ENCODE data around the gene HYI. TPM values are rescaled to one million over a fixed set of nuclear protein-coding genes. Genes with fewer than 3 reads are reported as not detected.

HYI gene
- total RNA-seq, 1 donor from 2014 or later = 36.0 TPM

DNA sequence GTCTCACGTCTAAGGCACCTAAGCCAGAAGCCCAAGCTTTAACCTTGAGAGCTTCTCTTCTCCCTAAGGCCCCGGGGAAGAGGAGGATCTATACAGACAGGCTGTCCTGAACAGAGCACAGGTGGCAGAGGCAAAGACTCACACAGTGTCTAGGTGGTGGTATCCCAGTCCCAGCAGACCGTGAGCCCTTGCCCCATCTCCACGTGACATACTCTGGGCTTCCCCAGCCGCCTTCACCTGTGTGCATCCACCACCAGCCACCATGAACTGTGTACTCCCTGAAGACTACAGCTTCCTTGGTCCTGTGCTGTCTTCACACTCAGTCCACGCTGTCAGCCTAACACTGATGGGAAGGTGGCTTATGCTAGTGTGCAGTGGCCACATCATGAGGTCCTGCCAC, 32.3 kb downstream of the HYI start:
- Mint-ChIP-seq H3K36me3 (peaks cover 10% of the 10 kb centered on the region), H3K27me3 (no peaks in the 10 kb centered on the region), H3K4me3 (no peak overlapping the region), H3K9me3 (no peaks in the 10 kb centered on the region), H3K4me1 (ENCODE audit: unreplicated experiment) (no peaks in the 10 kb centered on the region), H3K27ac (no peak overlapping the region)
- no peak for DNase-seq (ENCODE audit: extremely low spot score, unreplicated experiment)
- TF ChIP-seq, protein P1, sequence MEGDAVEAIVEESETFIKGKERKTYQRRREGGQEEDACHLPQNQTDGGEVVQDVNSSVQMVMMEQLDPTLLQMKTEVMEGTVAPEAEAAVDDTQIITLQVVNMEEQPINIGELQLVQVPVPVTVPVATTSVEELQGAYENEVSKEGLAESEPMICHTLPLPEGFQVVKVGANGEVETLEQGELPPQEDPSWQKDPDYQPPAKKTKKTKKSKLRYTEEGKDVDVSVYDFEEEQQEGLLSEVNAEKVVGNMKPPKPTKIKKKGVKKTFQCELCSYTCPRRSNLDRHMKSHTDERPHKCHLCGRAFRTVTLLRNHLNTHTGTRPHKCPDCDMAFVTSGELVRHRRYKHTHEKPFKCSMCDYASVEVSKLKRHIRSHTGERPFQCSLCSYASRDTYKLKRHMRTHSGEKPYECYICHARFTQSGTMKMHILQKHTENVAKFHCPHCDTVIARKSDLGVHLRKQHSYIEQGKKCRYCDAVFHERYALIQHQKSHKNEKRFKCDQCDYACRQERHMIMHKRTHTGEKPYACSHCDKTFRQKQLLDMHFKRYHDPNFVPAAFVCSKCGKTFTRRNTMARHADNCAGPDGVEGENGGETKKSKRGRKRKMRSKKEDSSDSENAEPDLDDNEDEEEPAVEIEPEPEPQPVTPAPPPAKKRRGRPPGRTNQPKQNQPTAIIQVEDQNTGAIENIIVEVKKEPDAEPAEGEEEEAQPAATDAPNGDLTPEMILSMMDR (conservative IDR thresholded peaks at IDR 0.05) = no peak

DNA sequence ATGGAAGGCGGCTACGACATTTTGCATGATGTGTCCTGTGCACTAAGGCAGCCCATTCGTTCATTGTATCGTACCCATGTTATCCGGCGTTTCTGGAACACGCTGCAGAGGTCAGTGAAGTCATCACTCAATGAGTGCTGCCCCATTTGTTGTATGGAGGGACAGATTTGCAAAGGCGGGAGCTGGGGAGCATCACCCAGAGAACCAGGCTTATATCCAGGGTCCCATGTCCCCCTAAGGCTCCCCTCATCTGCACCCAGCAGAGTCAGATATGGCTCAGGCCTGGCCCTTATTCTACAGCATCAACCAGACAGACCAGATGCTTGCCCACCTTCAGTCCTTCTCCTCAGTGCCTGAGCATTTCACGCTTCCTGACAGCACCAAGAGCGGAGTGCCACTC, 32.9 kb downstream of the HYI start:
- no peak for DNase-seq (ENCODE audit: extremely low spot score, unreplicated experiment)
- peaks cover 10% of the 10 kb centered on the region for H3K36me3 Mint-ChIP-seq
- no peaks in the 10 kb centered on the region for H3K9me3 Mint-ChIP-seq
- H3K27ac Mint-ChIP-seq = no peak overlapping the region
- TF ChIP-seq, protein P1 (conservative IDR thresholded peaks at IDR 0.05) = no peak
- H3K4me3 Mint-ChIP-seq = no peak overlapping the region
- H3K4me1 Mint-ChIP-seq (ENCODE audit: unreplicated experiment) = no peaks in the 10 kb centered on the region
- H3K27me3 Mint-ChIP-seq = no peaks in the 10 kb centered on the region

DNA sequence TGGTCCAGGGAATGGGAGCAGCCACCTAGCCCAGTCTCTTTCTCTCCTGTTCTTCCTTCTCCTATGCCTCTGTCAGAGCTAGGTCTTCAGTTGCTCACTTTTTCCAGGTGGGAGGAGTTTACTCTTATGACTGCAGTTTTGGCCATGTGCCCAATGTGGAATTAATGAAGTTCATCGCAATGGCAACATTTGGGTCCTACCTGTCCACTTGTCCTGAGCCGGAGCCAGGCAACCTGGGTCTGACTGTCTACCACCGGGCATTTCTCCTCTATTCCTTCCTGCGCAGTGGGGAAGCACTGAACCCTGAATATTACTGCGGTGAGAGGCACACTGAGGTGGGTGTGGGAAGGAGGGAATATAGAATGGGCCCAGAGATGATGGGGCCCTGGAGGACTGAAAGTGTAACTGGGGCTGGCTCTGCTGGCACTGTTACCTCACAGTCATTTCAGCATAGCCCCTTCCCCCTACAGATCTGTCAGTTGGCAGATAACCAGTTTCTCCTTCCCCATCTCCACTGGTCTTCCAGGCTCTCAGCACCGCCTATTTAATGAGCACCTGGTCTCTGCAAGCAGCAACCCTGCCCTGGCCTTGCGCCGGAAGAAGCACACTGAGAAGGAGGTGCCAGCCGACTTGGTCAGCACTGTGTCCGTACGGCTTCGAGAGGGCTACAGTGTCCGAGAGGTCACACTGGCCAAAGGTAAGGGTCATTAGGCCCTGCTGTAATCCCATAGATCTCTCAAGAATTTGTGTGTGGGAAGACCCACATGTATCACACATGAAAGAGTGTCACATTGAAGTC, 33.9 kb downstream of the HYI start:
- H3K36me3 Mint-ChIP-seq = peaks cover 12% of the 10 kb centered on the region

DNA sequence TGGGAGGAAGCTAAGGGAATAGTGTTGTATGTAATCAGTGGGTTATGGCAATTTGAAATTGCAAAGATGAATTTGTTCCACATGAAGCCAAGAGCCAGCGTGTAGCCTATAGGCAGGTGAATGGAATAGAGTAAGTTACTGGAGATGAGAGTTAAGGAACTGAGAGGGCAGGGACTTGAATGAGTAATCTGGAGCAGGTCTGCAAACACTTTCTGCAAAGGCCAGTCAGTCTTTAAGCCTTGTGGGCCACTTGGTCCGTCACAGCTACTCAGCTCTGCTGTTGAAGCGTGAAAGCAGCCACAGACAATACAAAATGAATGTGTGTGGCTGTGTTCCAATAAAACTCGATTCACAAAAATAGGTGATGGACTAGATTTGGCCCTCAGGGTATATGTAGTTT, 34.9 kb downstream of the HYI start:
- H3K36me3 Mint-ChIP-seq = peaks cover 17% of the 10 kb centered on the region
- TF ChIP-seq, protein P1 (conservative IDR thresholded peaks at IDR 0.05) = no peak
- H3K9me3 Mint-ChIP-seq = no peaks in the 10 kb centered on the region
- no peaks in the 10 kb centered on the region for H3K27me3 Mint-ChIP-seq
- no peak for DNase-seq (ENCODE audit: extremely low spot score, unreplicated experiment)
- H3K4me1 Mint-ChIP-seq (ENCODE audit: unreplicated experiment) = no peaks in the 10 kb centered on the region
- H3K4me3 Mint-ChIP-seq = no peak overlapping the region
- H3K27ac Mint-ChIP-seq = no peak overlapping the region

More for the DNA sequence above, 33.9 kb downstream of the HYI start:
- no peaks in the 10 kb centered on the region for H3K9me3 Mint-ChIP-seq
- no peak overlapping the region for H3K4me3 Mint-ChIP-seq
- H3K27ac Mint-ChIP-seq = no peak overlapping the region
- TF ChIP-seq, protein P1 (conservative IDR thresholded peaks at IDR 0.05) = no peak
- H3K4me1 Mint-ChIP-seq (ENCODE audit: unreplicated experiment) = no peaks in the 10 kb centered on the region
- no peak for DNase-seq (ENCODE audit: extremely low spot score, unreplicated experiment)
- no peaks in the 10 kb centered on the region for H3K27me3 Mint-ChIP-seq

DNA sequence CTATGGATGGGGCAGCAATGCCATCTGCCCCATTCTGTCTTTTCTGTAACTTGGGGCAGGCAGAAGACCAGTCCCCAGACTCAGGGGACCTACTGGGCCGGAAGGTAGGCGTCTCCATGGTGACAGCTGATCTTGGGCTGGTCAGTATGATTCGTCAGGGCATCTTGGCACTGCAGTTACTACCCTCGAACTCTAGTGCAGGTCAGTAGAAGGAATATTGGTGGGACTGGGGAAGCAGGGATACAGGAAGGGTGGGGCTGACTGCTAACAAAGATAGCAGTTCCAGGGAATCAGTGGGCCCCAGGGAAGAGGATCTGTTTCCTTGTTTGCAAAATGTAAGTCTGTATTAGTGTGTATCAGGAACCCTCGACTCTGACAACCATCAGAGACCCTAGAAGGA, 37.8 kb downstream of the HYI start:
- Mint-ChIP-seq H3K27me3 (no peaks in the 10 kb centered on the region), H3K4me3 (no peak overlapping the region), H3K36me3 (peaks cover 14% of the 10 kb centered on the region), H3K27ac (no peak overlapping the region), H3K9me3 (no peaks in the 10 kb centered on the region), H3K4me1 (ENCODE audit: unreplicated experiment) (no peaks in the 10 kb centered on the region)
- TF ChIP-seq, protein P1 (conservative IDR thresholded peaks at IDR 0.05) = no peak
- no peak for DNase-seq (ENCODE audit: extremely low spot score, unreplicated experiment)
